Kasumi-1 (cell line): ENCODE data around the gene PRKRA.
"Not testable (repeated sequence)": the region's sequence is repeated elsewhere in the genome, so short reads cannot be mapped to it uniquely, and the experiment has no call there.

Experiments
- DNase-seq, 2 experiments: peaks; one replicate each; lab custom pipeline; 2025; lab: John Stamatoyannopoulos, UW

The PRKRA gene

GRCh38 chr2:178457390-178457886 is 6.5 kb upstream of the PRKRA start:
- DNase-seq: no peak

- no peak for DNase-seq
Observed at GRCh38 chr2:178455947-178456346, 5.0 kb upstream of the PRKRA start.

GRCh38 chr2:178452870-178453269 is 1.9 kb upstream of the PRKRA start:
- no peak for DNase-seq

GRCh38 chr2:178452334-178452733 is 1.4 kb upstream of the PRKRA start:
- no peak for DNase-seq

- DNase-seq: no peak
Observed at GRCh38 chr2:178450524-178450773, 526 bp downstream of the PRKRA start.

GRCh38 chr2:178449700-178450523 is 1.1 kb downstream of the PRKRA start:
- no peak for DNase-seq

GRCh38 chr2:178448968-178449661 is 1.9 kb downstream of the PRKRA start:
- no peak for DNase-seq

GRCh38 chr2:178441426-178441825 is 9.5 kb downstream of the PRKRA start:
- DNase-seq: no peak

GRCh38 chr2:178436662-178437061 is 14.3 kb downstream of the PRKRA start:
- no peak for DNase-seq

GRCh38 chr2:178429336-178429735 is 21.6 kb downstream of the PRKRA start:
- no peak for DNase-seq

GRCh38 chr2:178428396-178428806 is 22.6 kb downstream of the PRKRA start:
- no peak for DNase-seq

- DNase-seq: no peak
Observed at GRCh38 chr2:178427458-178427857, 23.5 kb downstream of the PRKRA start.

- no peak for DNase-seq
Observed at GRCh38 chr2:178426388-178426787, 24.6 kb downstream of the PRKRA start.

GRCh38 chr2:178425255-178425827 is 25.6 kb downstream of the PRKRA start:
- DNase-seq: no peak

- DNase-seq: not testable (repeated sequence)
Observed at GRCh38 chr2:178423746-178424145, 27.2 kb downstream of the PRKRA start.

GRCh38 chr2:178422097-178422496 is 28.9 kb downstream of the PRKRA start:
- no peak for DNase-seq

GRCh38 chr2:178420463-178420999 is 30.4 kb downstream of the PRKRA start:
- peak; percentile 19 to 27 for DNase-seq

- DNase-seq: peak; percentile 60 to 73
Observed at GRCh38 chr2:178419123-178419522, 31.9 kb downstream of the PRKRA start.

GRCh38 chr2:178418426-178418825 is 32.5 kb downstream of the PRKRA start:
- DNase-seq: no peak

- no peak for DNase-seq
Observed at GRCh38 chr2:178417916-178418315, 33.1 kb downstream of the PRKRA start.

GRCh38 chr2:178415979-178416378 is 35.0 kb downstream of the PRKRA start:
- DNase-seq: no peak

GRCh38 chr2:178414266-178415247 is 36.4 kb downstream of the PRKRA start:
- peak; percentile 98 to 99 for DNase-seq
